SHP77 (cell line): Measurements from ENCODE around the gene ZNF32.
"Not testable (repeated sequence)": the region's sequence is repeated elsewhere in the genome, so short reads cannot be mapped to it uniquely, and the experiment has no call there.

ENCODE experiments used
- DNase-seq, 2 experiments: peaks; one replicate each; lab custom pipeline; 2025; lab: John Stamatoyannopoulos, UW

Gene ZNF32

DNA sequence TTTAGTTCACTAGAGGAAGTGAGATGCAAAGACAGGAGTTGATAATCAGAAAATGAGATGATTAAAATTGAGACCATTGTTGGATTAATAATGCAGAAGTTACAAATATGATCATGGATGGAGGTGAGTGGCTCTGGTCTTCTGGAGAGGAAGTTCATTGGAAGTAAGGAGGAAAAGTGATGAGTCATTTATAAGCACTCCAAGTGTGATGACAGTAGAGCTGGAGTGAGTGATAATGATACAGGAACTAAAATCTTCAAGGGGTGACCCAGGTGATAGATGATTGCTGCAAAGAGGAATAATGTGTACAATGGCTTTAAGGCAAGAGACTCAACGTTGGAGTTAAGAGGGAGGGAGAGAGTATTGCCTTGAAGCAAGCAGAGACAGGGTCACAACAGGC is 20.7 kb downstream of the ZNF32 start:
- DNase-seq: no peak

DNA sequence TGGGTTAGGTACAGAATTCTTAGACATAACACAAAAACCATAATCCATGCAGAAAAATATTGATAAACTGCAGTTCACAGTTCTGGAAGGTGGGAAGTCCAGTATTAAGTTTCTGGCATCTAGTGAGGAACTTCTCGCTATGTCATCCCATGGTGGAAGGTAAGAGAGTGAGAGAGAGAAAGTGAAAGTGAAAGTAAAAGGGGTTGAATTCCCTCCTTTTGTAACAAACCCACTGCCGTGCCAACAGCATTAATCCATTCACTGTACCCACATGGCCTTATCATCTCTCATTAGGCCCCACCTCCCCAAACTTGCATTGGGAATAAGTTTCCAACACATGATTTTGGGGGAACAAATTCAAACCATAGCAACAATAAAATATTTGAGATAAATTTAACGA is 25.3 kb downstream of the ZNF32 start:
- DNase-seq: no peak

DNA sequence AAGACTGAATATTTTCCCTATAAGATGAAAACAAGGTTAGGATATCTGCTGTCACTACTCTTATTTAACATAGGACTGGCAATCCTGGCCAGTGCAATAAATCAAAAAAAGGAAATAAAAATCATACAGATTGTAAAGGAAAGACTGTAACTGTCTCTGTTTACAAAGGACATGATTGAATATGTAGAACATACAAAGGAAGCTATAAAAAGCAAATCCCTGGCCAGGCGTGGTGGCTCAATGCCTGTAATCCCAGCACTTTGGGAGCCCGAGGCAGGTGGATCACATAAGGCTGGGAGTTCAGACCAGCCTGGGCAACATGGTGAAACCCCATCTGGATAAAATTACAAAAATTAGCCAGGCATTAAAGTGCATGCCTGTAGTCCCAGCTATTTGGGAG is 26.6 kb downstream of the ZNF32 start:
- peak in 1 of 2 experiments; percentile 16 for DNase-seq

DNA sequence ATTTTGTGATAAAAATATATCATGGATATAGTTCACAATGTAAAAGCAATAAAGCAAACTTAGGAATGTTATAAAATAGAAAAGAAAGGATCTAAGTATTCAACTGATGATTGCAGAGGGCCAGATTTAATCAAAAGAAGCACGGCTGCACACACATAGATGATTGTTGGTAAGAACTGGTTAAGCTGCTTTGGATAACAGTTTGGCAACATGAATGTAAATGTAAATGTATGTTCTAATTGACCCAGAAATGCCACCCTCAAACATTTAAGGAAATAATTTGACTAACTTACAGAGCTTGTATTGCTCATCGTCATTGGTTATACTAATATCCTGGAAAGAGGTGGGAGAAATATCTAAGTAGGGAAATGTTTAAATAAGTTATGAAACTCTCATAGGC is 29.3 kb downstream of the ZNF32 start:
- DNase-seq: no peak

DNA sequence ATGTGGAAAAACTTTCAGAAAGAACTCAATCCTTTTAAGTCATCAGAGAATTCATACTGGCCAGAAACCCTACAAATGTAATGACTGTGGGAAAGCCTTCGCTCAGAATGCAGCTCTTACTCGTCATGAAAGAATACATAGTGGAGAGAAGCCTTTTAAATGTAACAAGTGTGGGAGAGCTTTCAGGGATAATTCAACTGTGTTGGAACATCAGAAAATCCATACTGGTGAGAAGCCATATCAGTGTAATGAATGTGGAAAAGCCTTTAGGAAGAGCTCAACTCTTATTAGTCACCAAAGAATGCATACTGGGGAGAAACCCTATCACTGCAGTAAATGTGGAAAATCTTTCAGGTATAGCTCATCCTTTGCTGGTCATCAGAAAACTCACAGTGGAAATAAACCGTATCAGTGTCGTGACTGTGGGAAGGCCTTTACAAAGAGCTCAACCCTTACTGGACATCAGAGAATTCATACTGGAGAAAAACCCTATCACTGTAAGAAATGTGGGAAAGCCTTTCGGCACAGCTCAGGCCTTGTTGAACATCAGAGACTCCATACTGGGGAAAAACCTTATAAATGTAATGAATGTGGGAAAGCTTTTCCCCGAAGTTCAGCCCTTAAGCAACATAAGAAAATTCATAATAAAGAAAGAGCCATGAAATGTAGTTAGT is 31.8 kb downstream of the ZNF32 start:
- DNase-seq: no peak

DNA sequence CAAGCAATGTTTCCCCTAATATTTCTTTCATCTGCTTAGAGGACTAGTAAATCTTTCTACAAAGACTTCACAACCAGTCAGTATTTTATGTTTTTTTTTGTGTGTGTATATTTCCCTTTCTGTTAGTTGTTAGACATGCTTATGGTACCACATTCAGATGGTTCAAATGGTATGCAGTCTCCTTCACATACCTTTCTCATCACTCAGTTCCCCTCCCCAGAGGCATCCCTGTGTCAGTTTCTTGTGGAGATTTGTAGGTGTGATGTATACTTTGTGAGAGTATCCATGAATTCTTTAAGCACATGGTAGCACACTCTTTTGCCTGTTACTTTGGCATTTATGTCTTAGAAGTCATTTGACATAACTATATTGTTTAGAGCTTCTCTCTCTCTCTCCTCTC is 38.0 kb downstream of the ZNF32 start:
- DNase-seq: no peak

DNA sequence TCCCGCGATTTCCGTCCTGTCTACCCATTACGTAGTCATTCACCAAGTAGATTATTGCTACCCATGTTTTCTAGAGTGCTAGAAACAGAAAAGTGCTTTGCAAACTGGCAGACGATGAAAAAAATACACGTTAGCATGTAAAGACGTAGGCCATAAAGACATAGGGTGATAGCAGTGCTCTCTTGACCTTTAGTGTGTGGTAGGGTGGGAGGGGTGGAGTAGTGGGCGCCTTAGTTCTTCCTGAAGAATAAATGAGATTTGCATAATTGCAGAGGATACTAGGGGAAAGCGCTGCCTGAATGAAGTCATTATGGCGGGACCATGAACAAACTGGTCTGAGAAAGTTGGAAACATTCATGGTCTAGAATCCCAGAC is 41.5 kb downstream of the ZNF32 start:
- no peak for DNase-seq

DNA sequence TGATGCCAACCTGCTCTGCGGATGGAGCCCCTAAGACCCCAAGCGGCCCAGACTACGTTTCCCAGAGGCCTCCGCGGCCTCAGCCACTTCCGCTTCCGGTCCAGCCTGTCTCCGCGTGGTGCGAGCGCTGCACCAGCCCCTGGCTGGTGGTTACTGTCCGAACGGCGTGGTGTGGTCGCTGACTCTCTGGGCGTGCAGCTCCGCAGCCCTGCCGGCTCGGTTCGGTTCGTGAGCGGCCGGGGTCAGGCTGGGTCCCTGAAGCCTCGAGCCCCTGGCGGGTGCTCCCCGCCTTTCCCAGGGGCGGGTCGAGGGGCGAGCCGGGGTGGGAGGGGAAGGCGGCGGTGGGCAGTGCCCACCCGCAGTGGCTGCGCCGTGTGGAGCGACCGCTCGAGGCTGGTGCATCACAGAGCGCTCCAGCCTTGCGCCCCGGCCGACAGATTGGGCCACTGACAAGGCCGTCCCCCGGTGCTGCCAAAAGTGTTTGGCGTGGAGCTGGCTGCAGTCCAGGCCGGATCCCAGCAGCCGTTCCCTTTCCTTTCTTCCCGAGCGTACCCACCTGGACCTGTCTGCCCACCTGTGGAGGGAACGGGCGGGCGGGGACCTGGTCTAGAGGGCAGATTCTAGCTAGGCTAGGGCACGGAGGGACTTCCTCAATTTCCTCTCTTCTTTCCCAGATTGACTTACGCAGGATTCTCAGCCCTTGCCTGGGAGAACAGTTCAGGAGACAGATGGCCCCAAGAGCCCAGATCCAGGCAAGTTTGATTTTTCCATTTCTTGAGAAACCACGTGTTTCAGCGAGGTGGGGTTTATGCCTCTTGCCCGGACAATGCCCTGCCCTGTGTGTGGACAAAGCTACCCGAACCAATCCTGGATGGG is 42.1 kb downstream of the ZNF32 start, which contains the start of gene ZNF485:
Gene ZNF485 (plus strand): TSS at position 116 of the 876 bp plus-strand sequence. CDS start 613 bp downstream, at position 729.
- DNase-seq: peak; percentile 58 to 80

DNA sequence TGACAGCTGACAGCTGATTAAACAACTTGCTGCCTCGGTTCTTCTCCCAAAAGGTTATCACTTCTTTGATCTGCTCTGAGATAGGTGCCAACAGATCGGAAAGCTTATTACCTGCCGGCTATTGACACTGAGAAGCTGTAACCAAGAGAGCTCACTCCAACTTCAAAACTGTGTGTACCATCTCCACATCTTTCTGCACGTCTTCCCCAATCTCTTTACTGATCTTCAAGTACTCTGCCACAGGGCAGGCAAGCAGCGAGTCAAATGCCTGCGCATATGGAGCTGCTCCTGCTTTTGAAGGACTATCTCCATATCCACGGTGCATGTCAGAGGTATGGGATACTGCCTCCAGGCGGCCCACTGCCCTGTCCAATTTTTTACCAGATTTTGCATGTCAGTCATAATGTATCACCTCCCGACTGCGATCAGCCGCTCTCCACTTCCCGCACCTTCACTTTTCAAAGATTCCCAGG is 42.8 kb downstream of the ZNF32 start:
- no peak for DNase-seq

DNA sequence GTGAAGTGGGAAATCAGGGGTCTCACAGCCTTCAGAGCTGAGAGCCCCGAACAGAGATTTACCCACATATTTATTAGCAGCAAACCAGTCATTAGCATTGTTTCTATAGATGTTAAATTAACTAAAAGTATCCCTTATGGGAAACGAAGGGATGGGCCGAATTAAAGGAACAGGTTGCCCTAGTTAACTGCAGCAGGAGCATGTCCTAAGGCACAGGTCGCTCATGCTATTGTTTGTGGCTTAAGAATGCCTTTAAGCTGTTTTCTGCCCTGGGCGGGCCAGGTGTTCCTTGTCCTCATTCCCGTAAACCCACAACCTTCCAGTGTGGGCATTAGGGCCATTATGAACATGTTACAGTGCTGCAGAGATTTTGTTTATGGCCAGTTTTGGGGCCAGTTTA is 47.1 kb downstream of the ZNF32 start:
- not testable (repeated sequence) for DNase-seq

DNA sequence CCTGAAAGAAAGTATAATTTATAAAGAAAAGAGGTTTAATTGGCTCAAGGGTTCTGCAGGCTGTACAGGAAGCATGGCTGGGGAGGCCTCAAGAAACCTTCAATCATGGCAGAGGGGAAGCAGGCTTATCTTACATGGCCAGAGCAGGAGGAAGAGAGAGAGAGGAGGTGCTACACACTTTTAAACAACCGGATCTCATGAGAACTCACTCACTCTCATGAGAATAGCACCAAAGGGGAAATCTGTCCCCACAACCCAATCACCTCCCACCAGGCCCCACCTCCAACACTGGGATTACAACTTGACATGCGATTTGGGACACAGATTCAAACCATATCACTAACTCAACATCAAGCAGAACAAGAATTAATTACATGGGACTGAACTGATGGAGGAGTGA is 49.3 kb downstream of the ZNF32 start:
- DNase-seq: no peak

DNA sequence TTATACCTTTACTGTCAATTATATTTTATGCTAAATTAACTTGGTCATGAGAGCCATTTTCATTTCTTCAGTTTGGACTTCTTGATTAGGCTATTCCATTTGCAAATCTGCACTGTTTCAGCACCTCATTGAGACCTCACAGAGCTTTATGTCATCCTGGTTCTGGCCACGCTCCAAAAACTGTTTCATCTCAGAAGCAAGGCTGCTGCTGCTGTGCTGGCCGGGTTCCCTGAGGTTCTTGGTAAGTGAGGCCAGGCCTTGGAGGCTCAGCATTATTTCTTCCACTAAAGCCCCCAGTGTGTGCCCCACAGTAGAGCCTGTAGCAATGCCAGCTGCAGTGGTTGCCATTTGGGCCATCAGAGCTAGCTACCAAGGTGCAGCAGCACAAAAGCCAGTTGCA is 50.2 kb downstream of the ZNF32 start:
- no peak for DNase-seq

DNA sequence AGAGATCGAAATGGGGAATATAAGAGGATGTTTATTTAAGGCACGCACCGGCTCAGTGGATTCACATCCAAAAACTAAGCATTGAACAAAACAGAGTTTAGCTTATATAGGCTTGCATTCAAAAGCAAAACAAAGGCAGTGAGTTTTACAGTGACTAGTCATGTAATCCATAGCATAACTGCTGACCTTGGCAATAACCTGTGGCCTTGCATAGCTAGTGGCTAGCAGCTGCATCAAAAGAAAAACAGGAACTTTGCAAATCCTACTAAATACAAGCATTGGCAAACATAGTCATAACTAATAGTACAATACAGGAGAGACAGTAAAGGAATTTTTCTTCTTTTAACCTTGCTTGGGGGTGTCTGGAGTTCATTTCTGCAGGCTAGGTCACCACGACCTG is 52.1 kb downstream of the ZNF32 start:
- no peak for DNase-seq

DNA sequence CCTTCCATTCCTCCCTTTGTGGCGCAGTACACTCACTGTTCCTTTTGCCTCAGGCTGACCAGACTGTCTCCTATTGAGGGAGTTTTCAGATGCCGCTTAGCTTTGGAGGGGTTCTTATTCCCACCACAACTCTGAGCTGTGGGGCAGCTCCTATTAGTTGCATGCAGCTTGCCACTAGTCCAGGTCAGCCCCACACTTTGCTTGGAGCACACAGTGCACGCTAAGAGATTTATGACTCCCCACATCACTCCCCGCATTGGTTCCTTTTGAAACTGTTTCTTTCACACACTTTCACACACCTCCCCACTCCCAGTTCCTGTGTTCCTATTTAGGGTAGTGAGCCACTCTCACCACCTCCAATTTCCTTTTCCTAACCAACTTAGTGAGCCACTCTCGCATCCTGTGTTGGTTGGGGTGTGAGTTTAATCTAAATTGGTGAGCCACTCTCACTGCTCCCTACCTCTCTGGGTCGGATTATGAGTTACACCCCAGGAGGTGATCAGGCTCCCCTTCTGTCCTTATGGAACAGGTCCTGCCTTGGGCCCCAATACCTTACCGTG is 52.9 kb downstream of the ZNF32 start:
- no peak for DNase-seq

DNA sequence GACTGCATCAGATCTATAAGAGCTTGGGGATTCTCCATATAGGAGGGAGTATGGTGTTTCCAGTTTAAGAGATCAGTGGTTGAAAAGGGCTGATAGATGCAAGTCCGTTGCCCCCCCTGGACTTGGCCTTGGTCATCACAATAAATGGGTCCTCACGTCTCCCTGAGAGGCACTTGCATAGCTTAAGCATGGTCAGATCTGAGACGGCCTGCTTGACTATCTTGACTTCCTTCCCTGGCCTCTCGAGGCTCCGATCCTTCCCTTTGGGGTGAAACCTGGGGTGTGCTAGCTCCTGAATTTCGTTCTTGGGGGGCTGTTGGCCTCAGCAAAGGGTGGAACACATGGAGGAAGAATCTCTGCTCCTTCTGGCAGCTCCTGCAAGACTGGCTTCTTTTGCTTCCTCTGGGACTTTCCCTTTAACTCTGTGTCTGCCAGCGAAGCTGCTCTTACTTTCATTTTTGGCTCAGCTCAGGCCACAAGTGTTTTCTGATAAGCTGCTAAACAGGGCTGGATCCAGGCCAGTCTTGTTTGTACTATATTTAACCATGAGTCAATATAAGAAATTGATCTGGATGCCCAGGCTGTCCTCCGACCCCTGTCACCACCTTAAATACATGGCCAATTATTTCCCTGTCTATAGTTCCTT is 53.6 kb downstream of the ZNF32 start:
- DNase-seq: no peak
